ENCODE results near the gene GFRA1.

DNA sequence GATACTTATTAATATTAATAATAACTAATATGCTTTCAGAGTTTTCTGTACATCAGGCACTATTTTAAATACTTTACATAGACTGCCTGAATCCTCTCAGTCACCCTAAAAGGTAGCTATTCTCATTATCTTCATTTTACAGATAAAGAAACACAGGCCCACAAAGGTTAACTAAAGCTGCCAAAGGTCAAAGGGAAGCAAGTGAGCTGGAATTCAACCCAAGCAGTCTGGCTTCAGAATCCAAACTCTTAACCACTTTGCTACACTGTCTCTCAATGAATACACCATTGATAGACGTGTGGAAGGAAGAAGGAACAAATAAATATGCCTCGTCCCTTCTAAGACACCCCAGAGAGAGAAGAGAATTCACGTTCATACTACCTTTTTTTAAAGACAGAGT lies 52.0 kb downstream of the GFRA1 start:
- TF ChIP-seq, protein P1, sequence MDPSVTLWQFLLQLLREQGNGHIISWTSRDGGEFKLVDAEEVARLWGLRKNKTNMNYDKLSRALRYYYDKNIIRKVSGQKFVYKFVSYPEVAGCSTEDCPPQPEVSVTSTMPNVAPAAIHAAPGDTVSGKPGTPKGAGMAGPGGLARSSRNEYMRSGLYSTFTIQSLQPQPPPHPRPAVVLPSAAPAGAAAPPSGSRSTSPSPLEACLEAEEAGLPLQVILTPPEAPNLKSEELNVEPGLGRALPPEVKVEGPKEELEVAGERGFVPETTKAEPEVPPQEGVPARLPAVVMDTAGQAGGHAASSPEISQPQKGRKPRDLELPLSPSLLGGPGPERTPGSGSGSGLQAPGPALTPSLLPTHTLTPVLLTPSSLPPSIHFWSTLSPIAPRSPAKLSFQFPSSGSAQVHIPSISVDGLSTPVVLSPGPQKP (IDR thresholded peaks at IDR 0.05; ENCODE audit: borderline replicate concordance, low read depth, low read length) = no peak
- TF ChIP-seq, protein P2, sequence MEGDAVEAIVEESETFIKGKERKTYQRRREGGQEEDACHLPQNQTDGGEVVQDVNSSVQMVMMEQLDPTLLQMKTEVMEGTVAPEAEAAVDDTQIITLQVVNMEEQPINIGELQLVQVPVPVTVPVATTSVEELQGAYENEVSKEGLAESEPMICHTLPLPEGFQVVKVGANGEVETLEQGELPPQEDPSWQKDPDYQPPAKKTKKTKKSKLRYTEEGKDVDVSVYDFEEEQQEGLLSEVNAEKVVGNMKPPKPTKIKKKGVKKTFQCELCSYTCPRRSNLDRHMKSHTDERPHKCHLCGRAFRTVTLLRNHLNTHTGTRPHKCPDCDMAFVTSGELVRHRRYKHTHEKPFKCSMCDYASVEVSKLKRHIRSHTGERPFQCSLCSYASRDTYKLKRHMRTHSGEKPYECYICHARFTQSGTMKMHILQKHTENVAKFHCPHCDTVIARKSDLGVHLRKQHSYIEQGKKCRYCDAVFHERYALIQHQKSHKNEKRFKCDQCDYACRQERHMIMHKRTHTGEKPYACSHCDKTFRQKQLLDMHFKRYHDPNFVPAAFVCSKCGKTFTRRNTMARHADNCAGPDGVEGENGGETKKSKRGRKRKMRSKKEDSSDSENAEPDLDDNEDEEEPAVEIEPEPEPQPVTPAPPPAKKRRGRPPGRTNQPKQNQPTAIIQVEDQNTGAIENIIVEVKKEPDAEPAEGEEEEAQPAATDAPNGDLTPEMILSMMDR (conservative IDR thresholded peaks at IDR 0.05; ENCODE audit: low read depth, low read length) = no peak
